Smooth muscle cell of the brain vasculature (primary cell): ENCODE results near the gene PTAR1.

Source experiments
- DNase-seq: peaks from one replicate; pipeline ENCODE4 v3.0.0-alpha.2; 2012; ENCODE audit warnings: low read depth, low spot score

PTAR1 gene

DNA sequence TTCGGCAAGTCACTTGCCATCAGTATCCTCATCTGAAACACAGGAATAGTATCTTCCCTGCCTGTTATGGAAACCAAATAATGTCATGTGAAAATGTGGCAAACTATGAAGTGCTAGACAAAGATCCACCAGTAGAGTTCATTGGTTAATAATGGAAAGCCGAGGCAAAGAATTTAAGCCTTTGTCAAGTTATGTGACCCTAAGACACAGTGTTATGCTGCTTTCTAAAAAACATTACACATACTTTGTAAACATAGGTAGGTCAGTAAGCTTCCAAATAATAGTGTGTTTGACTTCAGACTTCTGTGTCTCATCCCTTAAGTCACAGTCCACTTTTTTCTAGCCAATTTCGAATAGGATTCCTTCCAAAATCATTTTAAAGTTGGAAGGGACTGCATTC lies 6.0 kb downstream of the PTAR1 start:
- DNase-seq = no peak

DNA sequence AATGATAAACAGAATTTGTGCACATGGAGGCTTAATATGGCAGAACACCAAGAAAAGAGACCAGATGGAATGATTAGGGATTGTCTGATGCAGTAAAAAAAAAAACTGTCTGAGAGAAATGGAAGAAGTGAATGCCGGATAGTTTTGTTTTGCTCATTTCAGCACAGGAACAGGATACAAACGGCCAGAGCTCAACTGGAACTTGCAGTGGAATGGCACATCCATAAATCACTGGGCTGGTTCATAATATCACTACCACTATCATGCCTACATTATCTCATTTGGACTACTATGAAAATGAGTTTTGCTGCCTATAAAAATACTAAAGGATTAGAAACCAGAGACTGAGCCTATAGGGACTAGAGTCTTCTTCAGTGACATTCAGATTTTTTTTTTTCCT lies 9.7 kb downstream of the PTAR1 start:
- no peak for DNase-seq

DNA sequence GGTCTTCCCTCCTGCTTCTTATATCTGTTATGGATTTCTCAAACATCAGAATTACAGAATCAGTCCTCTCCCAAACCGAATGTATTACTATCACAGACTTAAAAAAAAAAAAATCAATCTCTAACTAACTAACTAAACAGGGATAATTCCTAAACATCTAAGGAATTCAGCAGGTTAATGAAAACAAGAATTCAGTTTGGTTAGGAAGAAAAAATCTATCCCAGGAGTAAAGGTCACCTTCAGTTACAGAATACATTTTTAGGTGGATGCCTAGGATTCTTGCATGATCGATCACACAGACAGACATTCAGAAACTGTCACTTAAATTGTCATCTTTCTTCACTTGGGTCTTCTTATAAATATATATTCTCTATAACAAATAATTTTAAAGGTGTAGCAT lies 11.5 kb downstream of the PTAR1 start:
- DNase-seq = no peak

DNA sequence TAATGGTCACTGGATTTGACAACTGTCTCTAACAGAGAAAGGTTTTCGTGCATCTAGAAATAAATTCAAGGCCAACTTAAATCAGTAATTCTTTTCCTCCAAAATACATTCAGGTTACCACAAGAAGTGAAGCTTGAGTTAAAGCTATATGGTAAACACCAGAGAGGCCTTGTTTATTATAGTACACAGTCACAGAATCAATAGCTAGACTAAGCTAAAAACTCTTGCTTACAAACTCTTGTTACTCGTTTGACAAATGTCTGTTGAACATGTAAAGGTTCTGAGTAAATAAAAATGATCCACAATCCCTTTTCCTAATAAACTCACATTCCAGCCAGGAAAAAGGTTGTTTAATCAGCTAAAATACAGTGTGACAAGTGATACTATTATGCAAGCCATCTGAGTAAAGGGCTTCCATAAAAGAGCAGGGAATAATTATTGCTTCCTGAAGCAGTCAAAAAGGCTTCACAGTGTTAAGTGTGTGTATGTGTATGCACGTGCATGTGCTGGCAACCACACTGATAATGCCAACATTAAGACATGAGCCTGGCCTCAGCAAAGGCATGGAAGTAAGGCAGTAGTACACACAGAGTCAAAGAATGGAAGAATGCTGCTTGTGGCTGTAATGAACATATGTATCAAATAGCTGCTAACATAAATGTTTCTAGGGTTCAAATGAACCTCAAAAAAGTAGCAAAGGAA lies 12.8 kb downstream of the PTAR1 start:
- DNase-seq = no peak

DNA sequence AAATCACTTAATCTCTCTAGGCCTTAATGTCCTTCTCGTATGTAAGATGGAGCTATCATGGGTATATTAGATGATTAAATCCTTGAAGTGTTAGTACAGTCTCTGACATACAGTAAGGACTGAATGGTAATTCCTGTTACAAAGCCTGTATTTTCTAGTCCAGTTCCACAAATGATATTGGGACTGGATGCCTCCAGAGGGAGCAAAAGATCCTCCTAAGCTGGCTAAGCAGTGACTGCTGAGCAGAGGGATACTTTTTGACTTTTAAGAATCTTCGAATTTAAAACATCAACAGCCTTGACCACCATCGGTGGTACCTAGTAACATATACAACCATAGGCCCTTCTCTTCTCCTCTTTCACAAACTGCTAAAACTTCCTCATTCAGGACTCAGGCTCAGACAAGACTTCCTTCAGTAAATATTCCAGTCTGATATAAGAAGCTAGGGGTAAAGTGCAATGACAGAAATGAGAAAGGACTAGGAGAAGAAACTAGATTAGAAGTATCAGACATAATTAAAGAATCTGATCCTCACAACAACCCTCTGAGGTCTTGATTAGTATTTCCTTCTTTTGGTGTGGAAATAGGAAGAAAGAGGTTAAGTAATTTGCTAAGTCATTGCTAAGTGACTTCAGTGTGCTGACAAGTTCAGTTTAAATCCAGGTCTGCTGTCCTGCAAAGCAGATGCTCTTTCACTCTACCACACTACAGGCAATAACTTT lies 13.9 kb downstream of the PTAR1 start:
- no peak for DNase-seq

DNA sequence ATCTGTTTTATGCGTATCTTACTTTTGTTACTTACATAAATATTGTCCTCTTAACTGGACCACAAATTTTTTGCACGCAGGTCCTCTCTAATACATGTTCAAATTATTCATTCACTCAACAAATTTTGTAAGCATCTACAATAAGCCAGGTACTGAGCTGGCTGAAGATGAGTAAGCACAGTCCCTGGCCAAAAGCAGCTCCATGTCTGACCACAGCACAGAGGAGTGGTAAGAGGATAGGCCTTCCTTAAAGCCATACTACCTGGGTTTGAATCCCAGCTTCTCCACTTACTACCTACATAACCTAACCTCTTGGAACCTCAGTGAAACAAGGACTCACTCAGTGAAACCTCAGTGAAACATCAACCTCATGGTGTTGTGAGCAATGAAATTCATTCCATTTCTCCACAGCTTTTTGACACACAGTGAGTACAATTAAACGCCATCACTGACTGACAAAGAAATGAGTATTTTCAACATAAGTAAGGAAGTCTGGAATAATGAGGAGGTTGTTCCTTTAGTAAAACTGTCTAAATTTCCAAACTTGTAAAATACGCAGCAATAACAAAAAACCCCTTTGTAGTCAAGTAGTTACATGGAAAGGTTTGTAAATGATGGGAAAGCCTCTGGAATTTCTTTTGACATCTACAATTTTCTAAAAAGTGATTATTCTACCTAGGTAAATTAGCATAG lies 15.0 kb downstream of the PTAR1 start:
- no peak for DNase-seq

DNA sequence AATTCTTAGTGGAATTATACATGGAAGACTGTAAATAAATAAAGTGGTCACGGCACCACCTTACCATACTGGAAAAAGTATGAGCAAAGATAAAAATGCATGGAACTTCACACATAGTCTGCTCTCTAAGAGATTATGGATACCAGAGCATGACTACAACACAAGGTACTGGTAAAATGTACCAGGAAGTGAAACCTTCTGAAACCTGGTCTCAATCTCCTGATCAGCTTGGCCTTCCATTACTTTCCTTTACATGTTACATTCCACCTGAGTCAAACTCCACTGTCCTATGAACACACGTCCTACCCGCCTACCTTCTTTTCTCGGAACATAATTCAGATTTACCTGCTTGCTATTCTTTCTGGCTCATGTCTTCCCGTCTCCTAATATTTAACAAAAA lies 15.9 kb downstream of the PTAR1 start:
- DNase-seq = no peak

DNA sequence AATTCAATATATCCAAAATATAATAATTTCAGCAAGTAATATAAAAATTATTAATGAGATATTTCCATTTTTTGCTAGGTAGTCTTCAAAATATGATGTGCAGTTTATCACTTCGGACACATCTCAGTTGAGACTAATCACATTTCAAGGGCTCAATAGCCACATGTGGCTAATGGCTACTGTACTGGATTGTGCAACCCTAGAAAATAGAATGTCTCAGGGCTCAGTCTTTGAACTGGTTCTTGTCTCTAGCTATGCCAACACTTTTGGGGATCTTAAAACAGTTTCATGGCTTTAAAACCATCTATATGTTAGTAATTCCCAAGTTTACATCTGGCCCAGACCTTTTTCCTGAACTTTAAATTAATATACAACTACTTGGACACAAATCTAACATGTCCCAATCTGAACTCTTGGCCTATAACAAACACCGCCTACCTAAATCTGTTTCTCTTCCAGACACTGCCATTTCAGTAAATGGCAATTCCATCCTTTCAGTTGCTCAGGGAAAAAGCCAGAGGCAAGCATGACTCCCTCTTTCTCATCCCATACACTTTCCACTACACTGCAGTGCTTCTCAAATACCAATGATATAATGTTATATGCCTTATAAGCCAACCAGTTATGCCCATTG lies 18.8 kb downstream of the PTAR1 start:
- no peak for DNase-seq

DNA sequence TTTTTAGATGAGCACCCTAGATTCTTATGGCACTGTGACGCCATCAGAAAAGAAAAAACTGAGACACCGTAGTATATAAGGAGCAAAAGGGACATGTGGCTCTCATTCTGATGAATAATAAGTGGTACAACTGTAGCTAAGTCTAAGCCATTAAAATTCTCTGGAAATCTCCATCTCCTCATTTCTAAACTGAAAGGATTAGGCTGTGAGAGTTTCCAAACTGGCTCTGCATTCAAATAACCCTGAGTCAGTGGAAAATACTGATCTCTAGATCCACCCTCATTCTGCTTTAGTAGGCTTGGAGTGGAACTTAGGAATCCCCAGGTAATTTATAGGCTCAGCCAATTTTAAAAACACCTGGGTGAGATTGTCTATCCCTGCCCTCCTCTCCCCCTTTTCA lies 28.5 kb downstream of the PTAR1 start:
- DNase-seq = no peak

DNA sequence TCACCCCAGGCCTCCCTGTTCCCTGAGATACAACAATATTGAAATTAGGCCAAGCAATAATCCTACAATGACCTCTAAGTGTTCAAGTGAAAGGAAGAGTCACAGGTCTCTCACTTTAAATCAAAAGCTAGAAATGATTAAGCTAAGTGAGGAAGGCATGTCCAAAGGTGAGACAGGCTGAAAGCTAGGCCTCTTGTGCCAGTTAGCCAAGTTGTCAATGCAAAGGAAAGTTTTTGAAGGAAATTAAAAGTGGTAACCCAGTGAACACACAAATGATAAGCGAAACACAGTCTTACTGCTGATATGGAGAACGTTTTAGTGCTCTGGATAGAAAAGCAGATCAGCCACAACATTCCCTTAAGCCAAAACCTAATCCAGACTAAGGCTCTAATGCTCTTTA lies 39.8 kb downstream of the PTAR1 start:
- DNase-seq = no peak

DNA sequence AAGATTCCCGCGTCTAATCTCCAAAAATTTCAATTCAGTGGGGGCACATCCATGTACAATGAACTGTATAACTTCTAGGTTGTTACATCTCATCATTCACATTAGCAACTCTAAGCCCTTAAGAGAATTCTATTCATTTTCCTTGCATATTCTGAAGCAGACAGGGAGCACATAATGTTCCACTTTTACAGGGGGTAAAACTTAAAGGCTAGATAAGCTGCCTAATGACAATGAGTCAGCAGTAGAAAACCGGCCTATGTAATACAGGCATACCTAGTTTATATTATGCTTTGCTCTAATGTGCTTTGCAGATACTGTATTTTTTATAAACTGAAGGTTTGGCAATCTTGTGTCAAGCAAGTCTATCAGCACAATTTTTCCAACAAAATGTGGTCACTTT lies 40.4 kb downstream of the PTAR1 start:
- no peak for DNase-seq

DNA sequence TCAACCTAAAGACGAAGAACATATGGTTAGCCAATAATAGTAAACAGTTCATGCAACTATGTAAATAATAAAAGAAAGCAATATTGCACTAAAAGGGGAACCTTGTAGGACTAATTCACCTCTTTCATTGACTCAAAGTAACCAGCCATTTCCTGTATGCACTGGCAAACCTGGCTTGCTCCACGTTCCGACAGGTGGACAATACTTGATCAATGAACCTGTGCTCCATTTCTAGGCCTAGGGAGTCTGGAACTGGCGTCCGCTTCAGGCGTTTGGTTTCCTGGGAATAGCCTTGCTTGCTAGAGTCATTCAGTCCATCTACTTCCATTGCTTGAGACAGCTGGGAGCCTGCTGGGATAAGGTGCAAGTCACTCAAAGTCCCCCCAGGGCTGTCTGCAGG lies 41.6 kb downstream of the PTAR1 start:
- no peak for DNase-seq

DNA sequence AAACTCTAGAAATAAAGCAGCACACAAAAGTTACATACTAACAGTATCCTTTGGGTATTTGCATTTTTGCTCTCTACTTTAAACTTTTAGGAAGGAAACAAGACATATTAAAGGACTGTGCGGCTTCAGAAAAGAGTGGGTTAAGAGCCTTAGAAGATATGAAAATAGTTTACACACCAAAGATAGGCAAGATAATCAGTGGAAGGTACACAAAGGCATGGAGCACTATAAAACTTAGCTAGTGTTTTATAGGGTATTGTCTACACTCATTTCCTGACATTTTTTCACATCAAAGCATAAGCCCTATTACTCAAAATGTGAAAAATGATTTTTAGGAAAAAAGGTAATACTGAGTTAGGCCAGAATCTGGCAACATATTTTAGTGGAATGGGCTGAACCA lies 44.0 kb downstream of the PTAR1 start:
- DNase-seq = no peak

DNA sequence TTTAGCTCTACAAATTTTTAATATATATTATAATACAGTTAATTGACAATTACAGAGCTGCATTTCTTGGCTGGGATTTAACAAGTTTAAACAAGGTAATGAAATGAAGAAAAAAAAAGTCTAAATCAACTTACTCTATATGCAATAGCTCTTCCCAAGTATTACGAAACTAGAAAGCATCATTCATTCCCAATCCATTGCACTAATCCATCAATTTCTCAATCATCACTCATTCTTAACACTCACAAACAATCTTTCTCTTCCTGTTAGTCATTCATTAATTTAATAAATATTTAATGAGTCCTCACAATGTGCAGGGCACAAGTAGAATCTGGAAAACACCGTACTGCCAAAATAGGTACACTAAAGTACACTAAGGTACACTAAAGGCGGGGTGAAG lies 44.7 kb downstream of the PTAR1 start:
- no peak for DNase-seq

DNA sequence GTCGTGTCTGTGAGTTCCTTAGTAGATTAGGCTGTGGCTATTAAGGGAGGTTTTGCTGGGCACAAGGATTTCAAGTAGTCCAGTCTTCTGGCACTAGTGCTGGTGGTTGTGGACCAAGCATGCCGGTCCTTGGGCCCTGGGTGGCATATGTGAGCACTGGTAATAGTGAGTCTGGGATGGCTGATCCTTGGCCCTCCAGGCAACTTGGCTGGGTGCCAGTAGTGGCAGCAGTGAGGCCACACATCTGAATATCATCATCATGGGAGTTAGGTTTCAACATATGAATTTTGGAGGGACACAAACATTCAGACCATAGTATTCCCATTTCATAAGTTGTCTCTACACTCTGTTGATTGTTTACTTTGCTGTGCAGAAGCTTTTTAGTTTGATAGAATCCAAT lies 62.3 kb downstream of the PTAR1 start:
- no peak for DNase-seq

DNA sequence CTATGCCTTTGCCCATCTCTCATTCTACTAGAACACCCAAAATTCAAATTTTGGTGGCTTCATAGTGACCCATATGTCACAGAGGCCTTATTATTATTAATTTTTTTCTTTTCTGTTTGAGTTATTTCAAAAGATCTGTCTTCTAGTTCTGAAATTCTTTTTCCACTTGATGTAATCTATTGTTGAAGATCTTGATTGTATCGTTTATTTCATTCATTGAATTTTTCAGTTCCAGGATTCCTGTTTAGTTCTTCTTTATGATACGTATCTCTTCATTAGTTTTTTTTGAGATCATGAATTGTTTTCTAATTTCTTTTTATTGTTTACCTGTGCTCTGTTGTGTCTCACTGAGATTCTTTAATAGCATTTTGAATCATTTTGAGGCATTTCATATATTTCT lies 63.0 kb downstream of the PTAR1 start:
- no peak for DNase-seq

DNA sequence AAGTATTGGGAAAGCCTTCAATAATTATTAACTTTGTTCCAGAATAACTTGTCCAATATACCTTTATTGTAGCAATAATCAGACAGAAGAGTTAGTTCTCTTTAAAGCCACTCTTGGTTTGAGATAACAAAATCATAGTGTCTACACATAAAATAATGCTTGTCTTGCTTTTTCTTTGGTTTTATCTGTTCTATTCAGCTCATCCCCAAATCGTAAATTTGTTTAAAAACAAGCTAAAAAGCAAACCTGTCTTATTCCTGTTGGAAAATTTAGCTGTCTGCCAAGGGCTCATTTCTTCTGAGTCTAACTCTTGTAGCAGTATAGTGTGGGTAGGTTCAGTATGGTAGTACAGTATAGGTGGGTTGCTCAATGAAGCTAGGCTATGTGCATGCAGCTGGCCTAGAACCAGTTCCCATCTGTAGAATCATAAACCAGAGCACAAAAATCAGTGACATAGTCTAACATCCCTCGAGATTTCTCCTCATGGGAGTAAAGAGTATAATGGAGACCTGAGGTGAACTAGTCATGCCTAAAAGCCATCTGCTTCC lies 69.7 kb downstream of the PTAR1 start:
- DNase-seq = no peak

DNA sequence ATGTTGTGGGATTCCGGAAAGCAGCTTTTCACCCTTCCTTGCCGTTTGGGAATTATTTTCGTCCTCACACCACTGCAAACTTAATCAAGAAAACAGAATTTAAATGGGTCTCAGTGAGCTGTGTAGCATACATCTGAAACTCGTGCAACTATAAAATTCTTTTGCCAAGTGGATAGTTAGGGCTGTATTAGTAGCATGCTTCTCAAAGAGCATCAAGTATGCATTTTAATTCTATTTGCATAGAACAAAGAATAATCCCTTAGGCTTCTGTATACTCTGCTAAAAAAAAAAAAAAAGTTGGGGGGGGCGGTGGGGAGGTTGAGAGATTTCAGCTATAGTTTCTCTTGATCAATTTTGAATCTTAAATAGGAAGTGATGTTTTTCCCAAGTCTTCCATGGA lies 75.9 kb downstream of the PTAR1 start:
- no peak for DNase-seq

DNA sequence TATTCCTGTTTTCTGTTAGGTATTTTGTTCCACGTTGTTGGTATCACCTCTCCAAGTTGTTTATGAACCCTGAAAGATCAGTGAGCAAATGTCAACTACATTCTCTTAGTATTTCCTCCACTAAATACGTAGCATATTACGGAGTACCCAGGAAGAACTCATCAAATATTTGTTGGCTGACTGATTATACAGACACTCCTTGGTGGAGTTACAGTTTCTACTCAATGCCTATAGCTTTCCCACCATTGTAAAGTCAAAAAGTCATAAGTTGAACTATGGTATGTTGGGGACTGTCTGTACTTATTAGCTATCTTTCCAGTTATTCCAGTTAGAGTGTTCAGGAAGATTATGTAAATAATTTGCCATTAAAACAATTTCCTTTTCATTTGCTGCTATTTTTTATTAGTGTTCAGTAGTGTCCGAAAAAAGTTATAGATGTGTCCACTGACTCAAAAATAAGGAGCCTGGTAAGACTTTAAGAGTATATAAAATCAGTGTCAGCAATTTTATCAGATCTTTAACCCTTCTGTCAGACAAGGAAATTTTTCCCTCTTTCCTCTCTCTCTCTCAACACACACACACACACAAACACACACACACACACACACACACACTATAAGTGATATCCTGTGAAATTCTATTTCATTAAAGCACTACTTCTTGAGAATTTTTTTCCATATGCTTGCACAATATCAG lies 80.8 kb downstream of the PTAR1 start:
- DNase-seq = no peak

DNA sequence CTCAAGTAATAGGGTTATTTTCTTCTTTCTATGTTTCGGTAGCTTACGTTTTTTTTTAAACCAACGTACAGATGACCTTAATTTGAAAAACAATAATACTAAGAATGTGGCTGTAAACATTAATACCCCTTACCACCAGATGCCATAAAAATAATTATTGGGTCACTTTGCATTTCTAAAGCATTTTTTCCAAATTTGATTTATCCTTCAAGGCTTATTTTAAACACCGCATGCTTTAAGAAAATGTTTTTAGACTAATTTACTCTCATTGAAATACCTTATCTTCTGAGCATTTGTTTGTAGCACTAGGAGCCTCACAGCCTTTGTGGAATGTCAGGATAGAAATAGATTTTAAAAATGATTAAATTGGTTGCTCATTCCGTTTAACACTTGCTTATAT lies 81.9 kb downstream of the PTAR1 start:
- no peak for DNase-seq

DNA sequence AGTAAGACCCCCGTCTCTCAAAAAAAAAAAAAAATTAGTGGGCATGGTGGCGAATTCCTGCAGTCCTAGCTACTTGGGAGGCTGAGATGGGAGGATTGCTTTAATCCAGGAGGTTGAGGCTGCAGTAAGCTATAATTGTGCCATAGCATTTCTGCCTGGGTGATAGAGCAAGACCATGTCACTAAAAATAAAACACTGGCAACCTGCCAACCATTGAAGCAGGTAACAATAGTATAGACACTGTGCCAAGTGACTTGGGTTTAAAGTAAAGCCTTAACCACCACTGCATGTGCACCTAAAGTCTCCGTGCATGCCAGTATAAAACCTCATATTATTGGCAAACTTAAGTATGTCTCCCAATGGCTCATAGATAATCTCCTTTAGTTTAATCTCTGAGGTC lies 84.2 kb downstream of the PTAR1 start:
- no peak for DNase-seq
